ENCODE data around the gene TPRX1.

DNA sequence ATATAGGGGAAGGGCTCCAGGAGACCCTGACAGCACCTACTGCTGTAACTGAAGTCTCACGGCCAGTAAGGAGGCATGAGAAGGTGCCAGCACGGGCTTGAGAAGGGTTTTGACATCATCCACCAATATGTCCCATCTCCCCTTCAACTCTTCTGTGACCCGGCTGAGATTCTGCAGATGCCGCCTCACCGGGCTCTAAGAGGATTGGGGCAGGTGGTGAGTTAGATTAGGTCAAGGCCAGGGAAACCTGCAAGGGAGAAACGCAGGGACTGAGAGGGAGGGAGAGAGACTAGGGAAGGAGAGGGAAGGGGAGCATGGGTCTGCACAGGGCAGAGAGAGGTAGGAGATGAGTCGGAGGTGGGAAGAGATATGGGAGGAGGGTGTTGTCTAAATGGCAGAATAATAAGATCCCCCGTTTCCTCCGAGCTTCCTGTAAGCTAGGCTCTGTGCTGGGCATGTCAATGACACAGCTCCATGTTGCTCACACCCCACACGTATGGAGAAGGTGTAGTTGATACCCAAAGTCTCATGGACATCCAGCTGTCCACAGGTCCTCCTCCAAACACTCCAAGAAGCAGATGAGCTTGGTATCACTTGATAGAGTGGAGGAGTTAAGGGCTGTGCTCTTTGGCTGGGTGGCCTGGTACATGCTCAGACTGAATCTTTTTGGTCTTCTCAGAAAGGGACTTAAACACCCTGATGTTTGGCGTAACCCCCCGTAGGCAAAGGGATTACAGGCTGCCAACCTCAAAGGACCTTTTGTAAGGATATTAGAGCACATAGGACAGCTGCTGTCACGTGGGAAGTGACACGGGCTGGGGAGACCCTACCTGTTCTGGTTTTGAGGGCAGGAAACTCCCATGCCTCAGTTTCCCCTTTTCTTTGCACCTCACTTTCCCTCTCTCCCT lies 6.1 kb downstream of the TPRX1 start:
- no peak for TF ChIP-seq YY1 (tag by site-specific recombination; IDR thresholded peaks at IDR 0.05)
- TF ChIP-seq, protein P1, sequence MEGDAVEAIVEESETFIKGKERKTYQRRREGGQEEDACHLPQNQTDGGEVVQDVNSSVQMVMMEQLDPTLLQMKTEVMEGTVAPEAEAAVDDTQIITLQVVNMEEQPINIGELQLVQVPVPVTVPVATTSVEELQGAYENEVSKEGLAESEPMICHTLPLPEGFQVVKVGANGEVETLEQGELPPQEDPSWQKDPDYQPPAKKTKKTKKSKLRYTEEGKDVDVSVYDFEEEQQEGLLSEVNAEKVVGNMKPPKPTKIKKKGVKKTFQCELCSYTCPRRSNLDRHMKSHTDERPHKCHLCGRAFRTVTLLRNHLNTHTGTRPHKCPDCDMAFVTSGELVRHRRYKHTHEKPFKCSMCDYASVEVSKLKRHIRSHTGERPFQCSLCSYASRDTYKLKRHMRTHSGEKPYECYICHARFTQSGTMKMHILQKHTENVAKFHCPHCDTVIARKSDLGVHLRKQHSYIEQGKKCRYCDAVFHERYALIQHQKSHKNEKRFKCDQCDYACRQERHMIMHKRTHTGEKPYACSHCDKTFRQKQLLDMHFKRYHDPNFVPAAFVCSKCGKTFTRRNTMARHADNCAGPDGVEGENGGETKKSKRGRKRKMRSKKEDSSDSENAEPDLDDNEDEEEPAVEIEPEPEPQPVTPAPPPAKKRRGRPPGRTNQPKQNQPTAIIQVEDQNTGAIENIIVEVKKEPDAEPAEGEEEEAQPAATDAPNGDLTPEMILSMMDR (tag by site-specific recombination; IDR thresholded peaks at IDR 0.05), result no peak
- no peak for TF ChIP-seq ZNF354C (tag by site-specific recombination; IDR thresholded peaks at IDR 0.05; ENCODE audit: borderline replicate concordance, low read depth)
- no peak for TF ChIP-seq ZSCAN4 (tag by site-specific recombination; IDR thresholded peaks at IDR 0.05)
- no peak for TF ChIP-seq ZSCAN18 (tag by site-specific recombination; IDR thresholded peaks at IDR 0.05)
- TF ChIP-seq PRDM10 (tag by site-specific recombination; IDR thresholded peaks at IDR 0.05), result no peak
- no peak for TF ChIP-seq ZNF701 (tag by site-specific recombination; IDR thresholded peaks at IDR 0.05)
- TF ChIP-seq ZFP41 (tag by site-specific recombination; IDR thresholded peaks at IDR 0.05; ENCODE audit: borderline replicate concordance), result no peak
- TF ChIP-seq, protein P2, sequence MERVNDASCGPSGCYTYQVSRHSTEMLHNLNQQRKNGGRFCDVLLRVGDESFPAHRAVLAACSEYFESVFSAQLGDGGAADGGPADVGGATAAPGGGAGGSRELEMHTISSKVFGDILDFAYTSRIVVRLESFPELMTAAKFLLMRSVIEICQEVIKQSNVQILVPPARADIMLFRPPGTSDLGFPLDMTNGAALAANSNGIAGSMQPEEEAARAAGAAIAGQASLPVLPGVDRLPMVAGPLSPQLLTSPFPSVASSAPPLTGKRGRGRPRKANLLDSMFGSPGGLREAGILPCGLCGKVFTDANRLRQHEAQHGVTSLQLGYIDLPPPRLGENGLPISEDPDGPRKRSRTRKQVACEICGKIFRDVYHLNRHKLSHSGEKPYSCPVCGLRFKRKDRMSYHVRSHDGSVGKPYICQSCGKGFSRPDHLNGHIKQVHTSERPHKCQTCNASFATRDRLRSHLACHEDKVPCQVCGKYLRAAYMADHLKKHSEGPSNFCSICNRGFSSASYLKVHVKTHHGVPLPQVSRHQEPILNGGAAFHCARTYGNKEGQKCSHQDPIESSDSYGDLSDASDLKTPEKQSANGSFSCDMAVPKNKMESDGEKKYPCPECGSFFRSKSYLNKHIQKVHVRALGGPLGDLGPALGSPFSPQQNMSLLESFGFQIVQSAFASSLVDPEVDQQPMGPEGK (tag by site-specific recombination; IDR thresholded peaks at IDR 0.05), result no peak
- TF ChIP-seq KLF1 (tag by site-specific recombination; IDR thresholded peaks at IDR 0.05), result no peak
